Lower leg skin (tissue), 4 donors: Measurements from ENCODE around the gene SST. TPM values are rescaled to one million over a fixed set of nuclear protein-coding genes. Genes with fewer than 3 reads are reported as not detected.

ENCODE experiments used
- DNase-seq, 2 donors: peaks; one replicate each; pipeline ENCODE4 v3.0.0-alpha.2; 2019; ENCODE audit warnings: low spot score in 2 of 2
- H3K4me3 ChIP-seq: fragments of 200-600 bp; sonication (generic); 2 replicates; pipeline ENCODE4 v1.5.1; 2017; ENCODE audit warnings: mild to moderate bottlenecking, low read depth; ENCODE audit not compliant: poor library complexity, severe bottlenecking
- POLR2A ChIP-seq, 2 donors: fragments of 450-650 bp; IDR thresholded peaks; one replicate each; pipeline ENCODE4 v1.6.1; 2016 to 2017; ENCODE audit warnings: antibody characterized with exemption in 2 of 2, mild to moderate bottlenecking in 1 of 2, moderate library complexity in 1 of 2
- WGBS, 2 donors: methylation state at CpG; one replicate each; pipeline ENCODE4 v1.1.5; 2018; 5-methylcytosine and 5-hydroxymethylcytosine counted together
- intact Hi-C: fragments of 100-400 bp; cut with DNase I; formaldehyde crosslinking; loops from one replicate; pipeline ENCODE4 v1.15.0; 2023; ENCODE audit warnings: low total_unique reads
- total RNA-seq, 4 donors: library from RNA; depleted of rRNA; stranded (reverse); fragments of >200 nt; gene quantifications; one replicate each; pipeline ENCODE4 v1.1.0, GENCODE V29; 2016
- TF ChIP-seq, protein P1 (sequence below), 3 donors: fragments of 450-650 bp; IDR thresholded peaks; one replicate each; pipeline ENCODE4 v1.5.1; 2016; ENCODE audit warnings: antibody characterized with exemption in 3 of 3, mild to moderate bottlenecking in 3 of 3, moderate library complexity in 2 of 3

SST gene
- total RNA-seq, 4 donors from 2014 or later = not detected

DNA sequence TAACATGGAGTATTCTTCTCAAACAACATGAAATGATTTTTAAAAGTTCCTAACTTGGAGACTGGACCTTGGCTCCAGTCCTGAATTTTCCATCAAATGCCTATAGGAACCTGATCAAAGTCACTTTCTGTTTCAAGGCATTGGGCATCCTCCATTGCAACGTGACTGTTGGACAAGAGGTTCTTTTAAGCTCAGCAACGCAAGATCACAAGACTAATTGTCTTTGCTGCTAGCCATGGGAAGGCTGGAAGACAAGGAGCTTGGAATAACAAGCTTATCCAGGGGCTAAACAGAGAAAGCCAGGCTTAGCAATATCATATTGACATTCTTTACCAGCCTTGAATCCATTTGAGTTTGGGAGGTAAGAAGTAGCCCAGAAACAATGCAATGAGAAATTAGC is 48.3 kb downstream of the SST start:
- H3K4me3 ChIP-seq = no peak overlapping the region
- 69 to 79% methylated on average over 2 of the region's 2 CpGs for whole genome bisulfite sequencing, 2 donors
- DNase-seq = no peak
- intact Hi-C loops = no loop called here
- no peak for TF ChIP-seq POLR2A (IDR thresholded peaks at IDR 0.05)

GRCh38 chr3:187619461-187619860 is 50.7 kb downstream of the SST start:
- WGBS, 2 donors = 88 to 89% methylated on average over 2 of the region's 2 CpGs
- no peak for DNase-seq
- intact Hi-C loops = no loop called here
- TF ChIP-seq, protein P1, sequence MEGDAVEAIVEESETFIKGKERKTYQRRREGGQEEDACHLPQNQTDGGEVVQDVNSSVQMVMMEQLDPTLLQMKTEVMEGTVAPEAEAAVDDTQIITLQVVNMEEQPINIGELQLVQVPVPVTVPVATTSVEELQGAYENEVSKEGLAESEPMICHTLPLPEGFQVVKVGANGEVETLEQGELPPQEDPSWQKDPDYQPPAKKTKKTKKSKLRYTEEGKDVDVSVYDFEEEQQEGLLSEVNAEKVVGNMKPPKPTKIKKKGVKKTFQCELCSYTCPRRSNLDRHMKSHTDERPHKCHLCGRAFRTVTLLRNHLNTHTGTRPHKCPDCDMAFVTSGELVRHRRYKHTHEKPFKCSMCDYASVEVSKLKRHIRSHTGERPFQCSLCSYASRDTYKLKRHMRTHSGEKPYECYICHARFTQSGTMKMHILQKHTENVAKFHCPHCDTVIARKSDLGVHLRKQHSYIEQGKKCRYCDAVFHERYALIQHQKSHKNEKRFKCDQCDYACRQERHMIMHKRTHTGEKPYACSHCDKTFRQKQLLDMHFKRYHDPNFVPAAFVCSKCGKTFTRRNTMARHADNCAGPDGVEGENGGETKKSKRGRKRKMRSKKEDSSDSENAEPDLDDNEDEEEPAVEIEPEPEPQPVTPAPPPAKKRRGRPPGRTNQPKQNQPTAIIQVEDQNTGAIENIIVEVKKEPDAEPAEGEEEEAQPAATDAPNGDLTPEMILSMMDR (IDR thresholded peaks at IDR 0.05) = no peak
- TF ChIP-seq POLR2A (IDR thresholded peaks at IDR 0.05) = no peak
- no peak overlapping the region for H3K4me3 ChIP-seq

Other genes with a start within 250 kb of the SST start
- not detected for gene RTP2, start 32.2 kb upstream of the SST start, total RNA-seq
- 100 to 1,000 TPM; 193 to 441 (median 282) TPM for gene BCL6, start 75.1 kb upstream of the SST start, total RNA-seq